IMR-90 (cell line): ENCODE measurements around the gene CIAO3. TPM values are rescaled to one million over a fixed set of nuclear protein-coding genes. Genes with fewer than 3 reads are reported as not detected.

Experiments used
- ATAC-seq: fragments of 200-7000 bp; cut with Tn5 transposase; 2 replicates; pipeline ENCODE4 v1.9.1; 2020; ENCODE audit warnings: low read depth, mild to moderate bottlenecking, moderate library complexity
- BruUV-seq: library from RNA; stranded (reverse); fragments of 400-500 nt; replicated peaks from 2 replicates; lab custom pipeline; 2021; lab: Mats Ljungman, UMichigan
- CTCF ChIA-PET: fragments of 300-600 bp; formaldehyde crosslinking; extraction: SDS; loops from one replicate; lab custom pipeline; 2021; ENCODE audit warnings: antibody characterized with exemption; lab: Yijun Ruan, JAX
- POLR2A ChIA-PET: fragments of 300-600 bp; sonication (Branson Sonifier 250); formaldehyde crosslinking; loops from one replicate; lab custom pipeline; 2022; ENCODE audit warnings: antibody characterized with exemption; ENCODE audit not compliant: unreplicated experiment; lab: Charles Lee
- DNase-seq: peaks from one replicate; pipeline ENCODE4 v3.0.0; 2013
- H2AFZ ChIP-seq: replicated peaks from 2 replicates; pipeline ENCODE3; 2013; ENCODE audit warnings: low read length, mild to moderate bottlenecking; ENCODE audit not compliant: poor library complexity
- H2AK5ac ChIP-seq: 2 replicates; pipeline ENCODE4 v1.6.1; 2013; ENCODE audit warnings: low read depth, low read length, inconsistent platforms
- H2AK9ac ChIP-seq: replicated peaks from 2 replicates; pipeline ENCODE3; 2013; ENCODE audit warnings: mild to moderate bottlenecking, low read depth, low read length, moderate library complexity; ENCODE audit not compliant: poor library complexity
- H2BK120ac ChIP-seq: 2 replicates; pipeline ENCODE4 v1.6.1; 2013; ENCODE audit warnings: low read depth, low read length, inconsistent platforms
- H2BK15ac ChIP-seq: 3 replicates; pipeline ENCODE4 v1.6.1; 2013; ENCODE audit warnings: low read depth, low read length, inconsistent platforms
- H2BK20ac ChIP-seq: 2 replicates; pipeline ENCODE4 v1.6.1; 2013; ENCODE audit warnings: low read depth, mild to moderate bottlenecking, inconsistent platforms, low read length, moderate library complexity
- H2BK5ac ChIP-seq: 2 replicates; pipeline ENCODE4 v1.6.1; 2013; ENCODE audit warnings: mild to moderate bottlenecking, low read depth, low read length, inconsistent platforms; ENCODE audit not compliant: poor library complexity, severe bottlenecking
- H3K14ac ChIP-seq: replicated peaks from 2 replicates; pipeline ENCODE4 v1.6.1; 2013; ENCODE audit warnings: low read depth, low read length, inconsistent platforms
- H3K18ac ChIP-seq: 2 replicates; pipeline ENCODE4 v1.6.1; 2013; ENCODE audit warnings: low read depth, low read length, control low read depth
- H3K23ac ChIP-seq: 2 replicates; pipeline ENCODE4 v1.6.1; 2013; ENCODE audit warnings: low read depth, low read length, inconsistent platforms
- H3K27ac ChIP-seq: 2 replicates; pipeline ENCODE4 v1.5.1; 2013; ENCODE audit warnings: mild to moderate bottlenecking, control low read depth, low read length; ENCODE audit not compliant: insufficient read depth
- H3K27me3 ChIP-seq: 2 replicates; pipeline ENCODE4 v1.6.1; 2013; ENCODE audit warnings: low read length; ENCODE audit not compliant: control insufficient read depth, insufficient read depth
- H3K36me3 ChIP-seq: 2 replicates; pipeline ENCODE4 v1.6.1; 2013; ENCODE audit warnings: low read length, mixed read lengths; ENCODE audit not compliant: control insufficient read depth, insufficient read depth
- H3K4ac ChIP-seq: 2 replicates; pipeline ENCODE4 v1.6.1; 2013; ENCODE audit warnings: low read depth, low read length, inconsistent platforms
- H3K4me1 ChIP-seq: 2 replicates; pipeline ENCODE4 v1.6.1; 2013; ENCODE audit warnings: low read length, mixed read lengths; ENCODE audit not compliant: control insufficient read depth, insufficient read depth
- H3K4me2 ChIP-seq: 2 replicates; pipeline ENCODE4 v1.6.1; 2013; ENCODE audit warnings: low read depth, mild to moderate bottlenecking, control low read depth, low read length, moderate library complexity
- H3K4me3 ChIP-seq: 2 replicates; pipeline ENCODE4 v1.5.1; 2013; ENCODE audit warnings: low read depth, mild to moderate bottlenecking, control low read depth, low read length, moderate library complexity; ENCODE audit not compliant: insufficient read depth
- H3K56ac ChIP-seq: 2 replicates; pipeline ENCODE4 v1.6.1; 2013; ENCODE audit warnings: low read length, inconsistent platforms; ENCODE audit not compliant: insufficient read depth; ENCODE audit errors: extremely low read depth
- H3K79me1 ChIP-seq, 2 experiments: 2 replicates each; pipeline ENCODE4 v1.6.1; 2013; ENCODE audit warnings: low read length in 2 of 2, inconsistent platforms in 1 of 2, low read depth in 1 of 2
- H3K9ac ChIP-seq: 2 replicates; pipeline ENCODE4 v1.6.1; 2013; ENCODE audit warnings: low read depth, low read length, control low read depth
- H3K9me1 ChIP-seq: 2 replicates; pipeline ENCODE4 v1.6.1; 2013; ENCODE audit warnings: low read length, inconsistent platforms; ENCODE audit not compliant: insufficient read depth
- H3K9me3 ChIP-seq: 2 replicates; pipeline ENCODE4 v1.6.1; 2013; ENCODE audit warnings: low read length; ENCODE audit not compliant: control insufficient read depth, insufficient read depth
- H4K20me1 ChIP-seq: 2 replicates; pipeline ENCODE4 v1.6.1; 2013; ENCODE audit warnings: low read length, inconsistent platforms; ENCODE audit not compliant: insufficient read depth
- H4K5ac ChIP-seq: 2 replicates; pipeline ENCODE4 v1.6.1; 2013; ENCODE audit warnings: mild to moderate bottlenecking, low read depth, low read length, control low read depth
- H4K8ac ChIP-seq, 2 experiments: 2 replicates each; pipeline ENCODE4 v1.6.1; 2013; ENCODE audit warnings: low read depth in 2 of 2, low read length in 2 of 2, control low read depth in 1 of 2, inconsistent platforms in 1 of 2
- H4K91ac ChIP-seq: 2 replicates; pipeline ENCODE4 v1.6.1; 2013; ENCODE audit warnings: low read depth, low read length, inconsistent platforms; ENCODE audit not compliant: insufficient read depth
- CEBPB ChIP-seq: IDR thresholded peaks from 2 replicates; pipeline ENCODE4 v1.6.1; 2012; ENCODE audit warnings: low read depth, low read length, improper control_type of control experiment
- ELK1 ChIP-seq: fragments of 150-350 bp; IDR thresholded peaks from 2 replicates; pipeline ENCODE4 v1.6.1; 2016; ENCODE audit warnings: low read depth, mild to moderate bottlenecking, low read length, moderate library complexity, borderline replicate concordance
- MXI1 ChIP-seq: IDR thresholded peaks from 2 replicates; pipeline ENCODE4 v1.6.1; 2012; ENCODE audit warnings: low read depth, mild to moderate bottlenecking, low read length, moderate library complexity, borderline replicate concordance
- NFE2L2 ChIP-seq: fragments of 150-350 bp; IDR thresholded peaks from 2 replicates; pipeline ENCODE4 v1.6.1; 2016; ENCODE audit warnings: low read depth, mild to moderate bottlenecking, low read length
- RFX5 ChIP-seq: IDR thresholded peaks from 2 replicates; pipeline ENCODE4 v1.8.0; 2012; ENCODE audit warnings: low read depth, mild to moderate bottlenecking, low read length, moderate library complexity
- WGBS, 2 experiments: methylation state at CpG; one replicate each; pipeline versions ENCODE4 v1.1.5 to v1.1.7; 2013; ENCODE audit warnings: missing lambda C conversion rate in 2 of 2; ENCODE audit not compliant: insufficient read length in 1 of 2; ENCODE audit errors: extremely low coverage in 2 of 2; 5-methylcytosine and 5-hydroxymethylcytosine counted together
- dilution Hi-C: fragments of 300-500 bp; cut with HindIII; formaldehyde crosslinking; loops from one replicate; pipeline ENCODE4 v1.14.3; 2018; ENCODE audit warnings: low sequenced_read_pairs; ENCODE audit not compliant: unreplicated experiment
- in situ Hi-C: fragments of 300-500 bp; cut with MboI; formaldehyde crosslinking; loops from 3 replicates; pipeline ENCODE4 v1.14.3; 2019; ENCODE audit warnings: low sequenced_read_pairs, inconsistent platforms, mixed read lengths
- intact Hi-C: fragments of 100-400 bp; cut with micrococcal nuclease; formaldehyde crosslinking; loops from 2 replicates; pipeline ENCODE4 v1.10.0; 2022
- polyA plus RNA-seq, 3 experiments: library from polyadenylated mRNA; depleted of rRNA; stranded (reverse); fragments of >200 nt; gene quantifications; 2 replicates each; pipeline ENCODE4 v1.2.3, GENCODE V29; 2012; ENCODE audit warnings: low replicate concordance in 1 of 3
- total RNA-seq: library from RNA; depleted of rRNA; stranded (reverse); fragments of >200 nt; gene quantifications from 2 replicates; pipeline ENCODE4 v1.2.3, GENCODE V29; 2012

Gene CIAO3
- total and polyA plus RNA-seq, 2 of the 4 experiments (the other 2 are of a cell fraction), result 17.0 to 20.2 TPM

- Histone ChIP-seq H3K27me3 (peaks cover 9% of the 10 kb centered on the region; the same call in 1 of the 2 replicates), H2AFZ (no peak overlapping the region), H3K23ac (no peak overlapping the region), H2BK120ac (no peak overlapping the region), H4K8ac (no peak overlapping the region), H2BK5ac (no peak overlapping the region), H3K9ac (no peak overlapping the region), H4K91ac (no peak overlapping the region), H3K9me1 (no peaks in the 10 kb centered on the region), H2BK20ac (no peak overlapping the region), H2AK5ac (no peak overlapping the region), H3K79me1 (no peaks in the 10 kb centered on the region), H3K27ac (no peak overlapping the region), H3K9me3 (no peaks in the 10 kb centered on the region), H3K36me3 (no peaks in the 10 kb centered on the region), H4K5ac (no peak overlapping the region), H2BK15ac (no peak overlapping the region), H3K4me1 (peaks cover 5% of the 10 kb centered on the region; the same call in 1 of the 2 replicates), H2AK9ac (no peak overlapping the region), H3K14ac (no peak overlapping the region), H4K20me1 (no peaks in the 10 kb centered on the region), H3K4me2 (no peak overlapping the region), H3K56ac (no peak overlapping the region), H3K4me3 (no peak overlapping the region), H3K18ac (no peak overlapping the region), H3K4ac (no peak overlapping the region)
- TF ChIP-seq ELK1 (no peak), MXI1 (no peak), RFX5 (no peak), NFE2L2 (no peak), CEBPB (no peak)
- 61% methylated on average over 9 of the region's 13 CpGs; no CpG with 5 or more reads in 1 of the 2 experiments for WGBS, 2 experiments
- in situ Hi-C loops (no loop called here), dilution Hi-C loops (no loop called here), intact Hi-C loops (no loop called here)
- no peak for ATAC-seq
- ChIA-PET POLR2A (no interaction called here), CTCF (no interaction called here)
- no TSS peak for BruUV-seq
- no peak for DNase-seq
These were observed 38.8 kb upstream of the CIAO3 start for GRCh38 chr16:779561-779960.
